ENCODE measurements around the gene COG2.

DNA sequence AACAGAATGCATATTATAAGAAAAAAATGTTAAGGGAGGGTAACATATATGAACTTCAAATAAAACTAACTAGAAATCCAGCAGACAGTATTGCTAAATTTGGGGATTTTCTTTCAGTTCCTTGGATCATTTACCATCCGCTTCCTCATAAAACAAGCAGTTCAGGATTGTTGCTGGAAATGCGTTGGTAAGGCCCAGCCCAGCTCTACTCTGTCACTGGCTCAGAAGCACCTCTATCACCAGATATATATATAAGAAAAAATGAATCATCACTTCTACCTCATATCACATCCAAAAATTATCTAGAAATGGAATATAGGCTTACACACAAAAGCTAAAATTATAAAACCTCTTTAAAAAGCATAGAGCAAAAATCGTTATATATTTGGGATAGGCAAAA, 28.2 kb upstream of the COG2 start:
- TF ChIP-seq SP1 (IDR thresholded peaks at IDR 0.05; ENCODE audit: low read depth, low read length) (no peak), YY1 (IDR thresholded peaks at IDR 0.05; ENCODE audit: low read depth, low read length) (no peak), NRF1 (IDR thresholded peaks at IDR 0.05; ENCODE audit: low read depth, low read length) (no peak)
- TF ChIP-seq, protein P1, sequence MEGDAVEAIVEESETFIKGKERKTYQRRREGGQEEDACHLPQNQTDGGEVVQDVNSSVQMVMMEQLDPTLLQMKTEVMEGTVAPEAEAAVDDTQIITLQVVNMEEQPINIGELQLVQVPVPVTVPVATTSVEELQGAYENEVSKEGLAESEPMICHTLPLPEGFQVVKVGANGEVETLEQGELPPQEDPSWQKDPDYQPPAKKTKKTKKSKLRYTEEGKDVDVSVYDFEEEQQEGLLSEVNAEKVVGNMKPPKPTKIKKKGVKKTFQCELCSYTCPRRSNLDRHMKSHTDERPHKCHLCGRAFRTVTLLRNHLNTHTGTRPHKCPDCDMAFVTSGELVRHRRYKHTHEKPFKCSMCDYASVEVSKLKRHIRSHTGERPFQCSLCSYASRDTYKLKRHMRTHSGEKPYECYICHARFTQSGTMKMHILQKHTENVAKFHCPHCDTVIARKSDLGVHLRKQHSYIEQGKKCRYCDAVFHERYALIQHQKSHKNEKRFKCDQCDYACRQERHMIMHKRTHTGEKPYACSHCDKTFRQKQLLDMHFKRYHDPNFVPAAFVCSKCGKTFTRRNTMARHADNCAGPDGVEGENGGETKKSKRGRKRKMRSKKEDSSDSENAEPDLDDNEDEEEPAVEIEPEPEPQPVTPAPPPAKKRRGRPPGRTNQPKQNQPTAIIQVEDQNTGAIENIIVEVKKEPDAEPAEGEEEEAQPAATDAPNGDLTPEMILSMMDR (IDR thresholded peaks at IDR 0.05; ENCODE audit: control extremely low read depth in 1 of 3, insufficient read depth in 1 of 3, low read depth in 1 of 3, low read length in 3 of 3), result no peak

All from H1 (cell line).